A673 (cell line): ENCODE measurements around the gene CPXM2. TPM values are rescaled to one million over a fixed set of nuclear protein-coding genes. Genes with fewer than 3 reads are reported as not detected.

Source experiments
- BruUV-seq: library from RNA; stranded (reverse); fragments of 400-500 nt; replicated peaks from 2 replicates; lab custom pipeline; 2021; lab: Mats Ljungman, UMichigan
- CTCF ChIA-PET: fragments of 300-600 bp; sonication (Branson Sonifier 250); formaldehyde crosslinking; loops from one replicate; lab custom pipeline; 2022; ENCODE audit warnings: antibody characterized with exemption; lab: Charles Lee
- POLR2A ChIA-PET: fragments of 300-600 bp; sonication (Branson Sonifier 250); formaldehyde crosslinking; loops from one replicate; lab custom pipeline; 2022; ENCODE audit warnings: antibody characterized with exemption; ENCODE audit not compliant: low non-redundant PET; lab: Charles Lee
- DNase-seq: peaks from one replicate; pipeline ENCODE4 v3.0.0-alpha.2; 2015; ENCODE audit warnings: low spot score
- H3K27ac ChIP-seq: fragments of 200-600 bp; sonication (generic); 2 replicates; pipeline ENCODE4 v1.5.1; 2016; ENCODE audit warnings: mixed run types, low read depth, mild to moderate bottlenecking, mixed read lengths, antibody characterized with exemption, low read length; ENCODE audit not compliant: poor library complexity, severe bottlenecking
- H3K27me3 ChIP-seq: fragments of 200-600 bp; sonication (generic); replicated peaks from 2 replicates; pipeline ENCODE4 v1.6.1; 2017; ENCODE audit warnings: mixed run types, low read depth, mild to moderate bottlenecking, mixed read lengths, antibody characterized with exemption, low read length; ENCODE audit not compliant: insufficient read depth, poor library complexity
- H3K36me3 ChIP-seq: fragments of 200-600 bp; sonication (generic); 2 replicates; pipeline ENCODE4 v1.6.1; 2016; ENCODE audit warnings: mixed run types, mild to moderate bottlenecking, mixed read lengths, antibody characterized with exemption, low read length; ENCODE audit not compliant: insufficient read depth, poor library complexity, severe bottlenecking
- H3K4me1 ChIP-seq: fragments of 200-600 bp; sonication (generic); 2 replicates; pipeline ENCODE4 v1.6.1; 2017; ENCODE audit warnings: mixed run types, mild to moderate bottlenecking, mixed read lengths, antibody characterized with exemption, low read length; ENCODE audit not compliant: insufficient read depth, poor library complexity, severe bottlenecking
- H3K4me3 ChIP-seq: fragments of 200-600 bp; sonication (generic); 2 replicates; pipeline ENCODE4 v1.5.1; 2016; ENCODE audit warnings: low read depth, mixed run types, mild to moderate bottlenecking, mixed read lengths, low read length; ENCODE audit not compliant: poor library complexity, severe bottlenecking
- H3K9me3 ChIP-seq: fragments of 200-600 bp; sonication (generic); 2 replicates; pipeline ENCODE4 v1.6.1; 2016; ENCODE audit warnings: mixed run types, low read depth, mild to moderate bottlenecking, mixed read lengths, antibody characterized with exemption, low read length; ENCODE audit not compliant: poor library complexity, severe bottlenecking
- CTCF ChIP-seq: fragments of 300-800, 200-600 bp; sonication (generic); conservative IDR thresholded peaks from 2 replicates; pipeline ENCODE4 v1.5.1; 2017; ENCODE audit warnings: low read depth, mild to moderate bottlenecking, antibody characterized with exemption, low read length, moderate library complexity, mixed read lengths
- EZH2 ChIP-seq: fragments of 200-600 bp; sonication (generic); IDR thresholded peaks from 2 replicates; pipeline ENCODE4 v1.6.1; 2017; ENCODE audit warnings: borderline replicate concordance, low read depth, mild to moderate bottlenecking, mixed read lengths, antibody characterized with exemption, low read length; ENCODE audit not compliant: poor library complexity, severe bottlenecking
- intact Hi-C: fragments of 100-400 bp; cut with micrococcal nuclease; formaldehyde crosslinking; loops from one replicate; pipeline ENCODE4 v1.10.0; 2022; ENCODE audit not compliant: unreplicated experiment
- total RNA-seq: library from RNA; stranded (reverse); gene quantifications from 2 replicates; pipeline ENCODE4 v1.2.3, GENCODE V29; 2021

CPXM2 gene
- total RNA-seq, 1 experiment from 2014 or later = not detected

- Histone ChIP-seq H3K27me3 (peaks cover 69% of the 10 kb centered on the region), H3K9me3 (no peaks in the 10 kb centered on the region), H3K4me3 (no peak overlapping the region), H3K27ac (no peak overlapping the region), H3K4me1 (no peaks in the 10 kb centered on the region), H3K36me3 (no peaks in the 10 kb centered on the region)
- DNase-seq = no peak
- TF ChIP-seq EZH2 (no peak), CTCF (no peak)
- ChIA-PET CTCF (no interaction called here), POLR2A (no interaction called here)
- no TSS peak for BruUV-seq
- intact Hi-C loops = no loop called here
Measured at GRCh38 chr10:123864923-123865322, 26.7 kb downstream of the CPXM2 start.

- no peak for DNase-seq
- no TSS peak for BruUV-seq
- Histone ChIP-seq H3K4me3 (no peak overlapping the region), H3K9me3 (no peaks in the 10 kb centered on the region), H3K27ac (no peak overlapping the region), H3K27me3 (peaks cover 67% of the 10 kb centered on the region), H3K4me1 (no peaks in the 10 kb centered on the region), H3K36me3 (no peaks in the 10 kb centered on the region)
- ChIA-PET CTCF (interaction anchor here (0.6 kb wide), 1 partner anchor 106 kb away, joined by 4 read pairs; no protein-coding TSS in a partner anchor), POLR2A (interaction anchor here (0.6 kb wide), 1 partner anchor 10 kb away, joined by 3 read pairs; no protein-coding TSS in a partner anchor)
- intact Hi-C loops = no loop called here
- TF ChIP-seq EZH2 (no peak), CTCF (no peak)
Measured at GRCh38 chr10:123863721-123864482, 27.7 kb downstream of the CPXM2 start.

GRCh38 chr10:123863183-123863575 is 28.4 kb downstream of the CPXM2 start:
- BruUV-seq = no TSS peak

More at GRCh38 chr10:123863183-123863575, 28.4 kb downstream of the CPXM2 start:
- Histone ChIP-seq H3K9me3 (no peaks in the 10 kb centered on the region), H3K27ac (no peak overlapping the region), H3K36me3 (no peaks in the 10 kb centered on the region), H3K27me3 (peaks cover 67% of the 10 kb centered on the region), H3K4me1 (no peaks in the 10 kb centered on the region), H3K4me3 (no peak overlapping the region)
- no peak for DNase-seq
- ChIA-PET POLR2A (no interaction called here), CTCF (no interaction called here)
- TF ChIP-seq CTCF = no peak
- no peak for TF ChIP-seq EZH2
- intact Hi-C loops = no loop called here
